Measurements from ENCODE around the gene ABCB6. TPM values are rescaled to one million over a fixed set of nuclear protein-coding genes. Genes with fewer than 3 reads are reported as not detected.

Gene ABCB6
- total RNA-seq, 2 donors from 2014 or later, result 2.6 to 6.6 TPM

DNA sequence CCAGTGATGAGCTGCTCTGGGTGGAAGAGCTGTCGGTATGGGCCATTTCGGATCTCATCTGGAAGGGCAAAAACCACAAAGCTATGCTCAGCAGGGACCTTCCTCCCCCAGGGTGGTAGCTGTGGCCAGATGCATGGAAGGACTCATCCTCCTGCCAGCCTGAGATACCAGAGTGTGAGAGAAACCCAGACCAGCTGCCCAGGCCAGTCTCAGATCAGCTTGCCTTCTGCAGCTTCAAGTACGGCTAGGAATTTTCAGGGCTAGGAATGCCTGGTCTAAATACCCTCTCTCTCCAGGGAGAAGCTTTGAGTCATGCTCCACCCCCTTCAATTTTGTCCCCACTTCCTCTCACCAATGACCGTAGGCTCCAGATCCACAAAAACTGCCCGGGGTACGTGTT, 32.9 kb upstream of the ABCB6 start:
- Mint-ChIP-seq H3K4me3 (peak overlapping the region; percentile 90), H3K4me1 (peaks cover 58% of the 10 kb centered on the region), H3K27ac (peak overlapping the region; percentile 96), H3K27me3 (no peaks in the 10 kb centered on the region), H3K36me3 (ENCODE audit: low read depth) (peaks cover 10% of the 10 kb centered on the region)
- DNase-seq (no peak), ATAC-seq (no peak)
- no peaks in the 10 kb centered on the region for H3K9me3 ChIP-seq (ENCODE audit: control insufficient read depth, low read length, poor library complexity, severe bottlenecking)

DNA sequence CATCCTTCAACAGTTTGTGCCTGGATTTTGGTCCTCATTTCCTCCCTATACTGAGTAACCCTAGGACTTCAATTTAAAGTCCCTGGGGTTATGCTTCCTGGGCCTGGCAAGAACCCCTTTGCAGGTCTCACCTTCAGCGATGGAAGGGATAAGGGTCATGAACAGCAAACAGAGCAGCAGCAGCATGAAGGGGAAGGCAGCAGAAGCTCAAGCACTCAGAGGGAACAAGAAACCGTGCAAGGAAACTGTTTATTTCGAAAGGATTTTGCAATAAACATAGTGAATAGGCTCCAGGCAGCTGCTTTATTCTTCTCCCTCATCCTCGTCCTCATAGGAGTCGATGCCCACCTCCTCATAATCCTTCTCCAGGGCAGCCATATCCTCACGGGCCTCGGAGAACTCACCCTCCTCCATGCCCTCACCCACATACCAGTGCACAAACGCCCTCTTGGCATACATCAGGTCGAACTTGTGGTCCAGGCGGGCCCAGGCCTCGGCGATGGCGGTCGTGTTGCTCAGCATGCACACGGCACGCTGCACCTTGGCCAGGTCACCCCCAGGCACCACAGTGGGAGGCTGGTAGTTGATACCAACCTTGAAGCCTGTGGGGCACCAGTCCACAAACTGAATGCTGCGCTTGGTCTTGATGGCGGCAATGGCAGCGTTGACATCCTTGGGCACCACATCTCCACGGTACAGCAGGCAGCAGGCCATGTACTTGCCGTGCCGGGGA, 31.5 kb upstream of the ABCB6 start:
- ATAC-seq (no peak), DNase-seq (no peak)
- H3K27me3 Mint-ChIP-seq, result no peaks in the 10 kb centered on the region
- peak overlapping the region; percentile 90 for H3K4me3 Mint-ChIP-seq
- H3K36me3 Mint-ChIP-seq (ENCODE audit: low read depth), result peaks cover 10% of the 10 kb centered on the region
- H3K27ac Mint-ChIP-seq, result peak overlapping the region; percentile 98
- H3K9me3 ChIP-seq (ENCODE audit: control insufficient read depth, low read length, poor library complexity, severe bottlenecking), result no peaks in the 10 kb centered on the region
- peaks cover 68% of the 10 kb centered on the region for H3K4me1 Mint-ChIP-seq

DNA sequence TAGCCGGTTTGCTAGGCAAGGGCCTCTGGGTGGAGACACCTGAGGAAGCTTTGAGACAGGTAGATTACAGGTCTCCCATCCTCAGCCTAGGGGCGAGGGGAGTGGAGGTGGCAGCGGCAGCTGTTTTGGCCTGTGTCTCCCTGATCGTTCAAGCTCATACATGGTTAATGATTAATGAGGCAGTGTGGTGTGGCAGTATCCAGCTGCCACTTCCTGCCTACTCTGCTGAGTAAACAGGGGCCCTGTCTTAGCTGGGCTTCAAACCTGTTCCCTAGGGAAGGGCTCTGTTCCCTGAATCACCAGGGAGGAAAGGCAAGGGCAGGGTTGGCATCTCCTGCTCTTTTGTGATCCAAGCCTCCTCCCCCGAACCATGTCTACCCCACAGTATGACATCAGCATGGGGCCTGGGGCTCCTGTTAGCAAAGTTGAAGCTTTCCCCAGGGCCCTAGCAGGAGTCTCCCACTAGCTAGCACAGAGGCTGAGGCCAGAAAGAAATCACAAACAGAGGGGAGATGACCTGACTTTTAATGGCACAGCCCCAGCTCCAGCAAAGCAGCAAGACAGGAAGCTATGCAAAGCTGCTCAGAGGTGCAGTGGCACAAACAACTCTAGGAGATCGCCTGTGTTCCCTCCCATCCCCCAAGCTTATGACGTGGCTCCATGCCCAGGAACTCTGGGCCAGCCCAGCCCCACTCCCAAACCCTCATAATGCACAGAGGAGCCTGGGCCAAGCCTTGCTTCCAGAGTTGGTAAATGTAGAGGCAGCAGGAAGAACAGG, 30.6 kb upstream of the ABCB6 start:
- ATAC-seq, result peak; percentile 6
- Mint-ChIP-seq H3K27me3 (no peaks in the 10 kb centered on the region), H3K36me3 (ENCODE audit: low read depth) (peaks cover 7% of the 10 kb centered on the region), H3K27ac (peak overlapping the region; percentile 98), H3K4me3 (peak overlapping the region; percentile 90), H3K4me1 (peaks cover 69% of the 10 kb centered on the region)
- DNase-seq, result peak in 1 of 3 donors; percentile 25
- H3K9me3 ChIP-seq (ENCODE audit: control insufficient read depth, low read length, poor library complexity, severe bottlenecking), result no peaks in the 10 kb centered on the region

DNA sequence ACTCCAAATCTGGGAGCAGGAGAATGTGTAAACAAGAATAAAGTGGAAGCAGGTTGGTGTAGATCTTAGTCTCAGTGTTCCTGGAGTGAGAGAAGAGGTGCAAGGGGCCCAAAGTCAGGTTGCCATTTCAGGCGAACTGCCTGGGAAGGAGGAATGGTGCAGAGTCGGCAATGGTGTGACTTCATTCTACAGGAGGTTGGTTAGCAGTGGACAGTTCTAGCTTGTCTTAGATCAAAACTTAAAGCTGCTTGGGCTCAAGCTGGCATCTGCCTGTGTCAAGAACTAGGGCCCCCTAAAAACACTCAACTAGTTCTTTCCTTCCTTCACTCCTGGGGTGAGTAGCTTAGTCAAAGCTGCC, 30.1 kb upstream of the ABCB6 start:
- Mint-ChIP-seq H3K4me1 (peaks cover 69% of the 10 kb centered on the region), H3K4me3 (peak overlapping the region; percentile 90), H3K27me3 (no peaks in the 10 kb centered on the region), H3K36me3 (ENCODE audit: low read depth) (peaks cover 7% of the 10 kb centered on the region), H3K27ac (peak overlapping the region; percentile 98)
- no peak for ATAC-seq
- no peaks in the 10 kb centered on the region for H3K9me3 ChIP-seq (ENCODE audit: control insufficient read depth, low read length, poor library complexity, severe bottlenecking)
- no peak for DNase-seq

DNA sequence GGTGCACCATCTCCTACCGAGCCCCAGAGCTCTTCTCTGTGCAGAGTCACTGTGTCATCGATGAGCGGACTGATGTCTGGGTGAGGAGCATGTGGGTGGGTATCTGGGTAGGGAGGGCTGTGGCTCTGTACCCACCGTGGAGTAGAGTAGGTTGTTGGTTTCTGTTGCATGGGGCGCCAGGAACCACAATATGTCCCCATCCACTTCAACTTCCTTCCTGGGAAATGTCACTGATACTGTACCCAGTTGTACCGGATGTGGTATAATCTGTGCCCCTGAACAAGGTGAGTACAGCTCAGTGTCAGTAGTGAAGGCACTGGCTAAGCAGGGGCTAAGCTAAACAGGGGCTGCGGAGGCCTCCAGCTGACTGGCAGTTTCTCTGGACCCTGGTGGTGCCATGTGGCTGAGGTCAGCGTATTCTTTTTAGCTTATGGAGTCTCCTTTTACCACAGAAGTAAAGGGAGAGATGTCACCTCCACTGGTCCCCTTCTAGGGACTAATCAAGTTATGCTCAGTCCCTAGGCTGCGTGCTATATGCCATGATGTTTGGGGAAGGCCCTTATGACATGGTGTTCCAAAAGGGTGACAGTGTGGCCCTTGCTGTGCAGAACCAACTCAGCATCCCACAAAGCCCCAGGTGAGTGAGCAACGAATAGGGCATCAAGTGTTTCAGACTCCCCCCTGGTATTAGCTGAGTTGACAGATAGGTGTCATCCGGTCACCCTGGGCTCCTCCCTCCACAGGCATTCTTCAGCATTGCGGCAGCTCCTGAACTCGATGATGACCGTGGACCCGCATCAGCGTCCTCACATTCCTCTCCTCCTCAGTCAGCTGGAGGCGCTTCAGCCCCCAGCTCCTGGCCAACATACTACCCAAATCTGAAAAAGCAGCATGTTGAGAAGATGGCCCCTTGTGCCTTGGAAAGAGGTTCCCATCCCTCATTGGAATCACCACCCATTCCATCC, 29.2 kb upstream of the ABCB6 start:
- ATAC-seq (peak; percentile 75), DNase-seq (peak in 2 of 3 donors; percentile 24 to 54)
- Mint-ChIP-seq H3K4me3 (peak overlapping the region; percentile 90), H3K36me3 (ENCODE audit: low read depth) (peaks cover 6% of the 10 kb centered on the region), H3K27me3 (no peaks in the 10 kb centered on the region), H3K4me1 (peaks cover 69% of the 10 kb centered on the region), H3K27ac (peak overlapping the region; percentile 98)
- H3K9me3 ChIP-seq (ENCODE audit: control insufficient read depth, low read length, poor library complexity, severe bottlenecking), result no peaks in the 10 kb centered on the region

DNA sequence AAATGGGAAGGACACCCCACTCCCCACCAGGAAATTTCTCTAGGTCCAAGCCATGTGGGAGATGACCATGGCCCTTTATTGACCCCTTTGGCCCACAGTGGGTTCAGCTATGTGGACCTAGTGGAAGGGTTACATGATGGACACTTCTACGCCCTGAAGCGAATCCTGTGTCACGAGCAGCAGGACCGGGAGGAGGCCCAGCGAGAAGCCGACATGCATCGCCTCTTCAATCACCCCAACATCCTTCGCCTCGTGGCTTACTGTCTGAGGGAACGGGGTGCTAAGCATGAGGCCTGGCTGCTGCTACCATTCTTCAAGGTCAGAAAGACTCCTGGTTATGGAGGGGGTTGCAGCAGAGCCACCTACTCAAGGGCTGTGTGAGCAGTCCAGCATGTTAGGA, 27.8 kb upstream of the ABCB6 start:
- H3K27me3 Mint-ChIP-seq, result no peaks in the 10 kb centered on the region
- no peaks in the 10 kb centered on the region for H3K9me3 ChIP-seq (ENCODE audit: control insufficient read depth, low read length, poor library complexity, severe bottlenecking)
- peaks cover 5% of the 10 kb centered on the region for H3K36me3 Mint-ChIP-seq (ENCODE audit: low read depth)
- DNase-seq, result no peak
- H3K27ac Mint-ChIP-seq, result peak overlapping the region; percentile 98
- H3K4me1 Mint-ChIP-seq, result peaks cover 59% of the 10 kb centered on the region
- no peak for ATAC-seq
- peak overlapping the region; percentile 63 for H3K4me3 Mint-ChIP-seq

DNA sequence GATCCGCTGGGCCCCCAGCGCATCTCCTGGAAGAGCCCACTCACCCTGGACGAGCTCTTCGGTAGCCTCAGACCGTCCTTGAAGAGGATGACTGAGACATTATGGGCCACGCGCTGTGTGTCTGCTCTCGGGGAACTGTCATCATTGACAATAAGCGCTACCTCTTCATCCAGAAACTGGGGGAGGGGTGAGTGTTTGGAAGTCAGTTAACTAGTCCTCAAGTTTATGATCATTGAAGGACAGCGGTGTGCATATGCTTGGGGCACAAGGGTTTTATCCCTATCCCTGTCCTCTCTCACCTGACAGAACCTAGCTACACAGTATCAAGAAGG, 27.1 kb upstream of the ABCB6 start:
- H3K36me3 Mint-ChIP-seq (ENCODE audit: low read depth), result peaks cover 4% of the 10 kb centered on the region
- H3K4me3 Mint-ChIP-seq, result peak overlapping the region; percentile 93
- H3K27ac Mint-ChIP-seq, result peak overlapping the region; percentile 98
- no peak for ATAC-seq
- peaks cover 56% of the 10 kb centered on the region for H3K4me1 Mint-ChIP-seq
- H3K9me3 ChIP-seq (ENCODE audit: control insufficient read depth, low read length, poor library complexity, severe bottlenecking), result no peaks in the 10 kb centered on the region
- no peaks in the 10 kb centered on the region for H3K27me3 Mint-ChIP-seq
- no peak for DNase-seq

DNA sequence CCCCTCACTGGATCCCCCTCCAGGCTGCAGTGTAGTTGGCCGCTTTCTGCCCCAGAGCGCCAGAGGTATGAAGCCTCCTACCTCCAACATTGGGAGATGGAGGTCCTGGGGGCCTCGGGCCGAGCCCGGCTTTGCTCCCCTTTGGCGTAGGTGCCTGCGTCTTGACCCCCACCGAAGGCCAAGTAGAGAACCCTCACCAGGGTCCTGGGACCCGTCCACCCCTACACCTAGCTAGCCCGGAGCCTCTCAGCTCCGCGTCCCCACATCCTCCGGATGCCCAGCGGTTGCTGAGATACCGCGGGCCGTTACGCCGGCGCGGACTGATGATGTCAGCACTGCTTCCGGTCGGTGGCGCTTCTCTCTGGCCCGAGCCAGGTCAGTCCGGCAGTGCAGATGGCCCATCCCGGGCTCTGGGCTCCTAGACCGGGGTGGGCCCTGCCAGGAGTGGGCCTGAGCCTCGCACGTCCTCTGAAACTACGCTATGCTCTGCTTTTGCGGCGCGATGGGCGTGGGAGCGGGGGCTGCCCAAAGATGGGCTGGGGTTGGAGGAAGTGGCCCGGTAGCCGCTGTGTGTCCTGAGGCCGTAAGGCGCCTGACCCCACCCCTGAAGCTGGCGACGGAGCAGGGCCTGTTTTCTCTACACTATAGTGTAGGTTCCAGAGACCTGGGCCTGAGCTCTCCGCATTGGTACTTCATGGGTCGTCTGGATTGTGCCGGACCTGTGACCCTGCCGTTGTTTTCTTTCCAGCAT, 26.6 kb upstream of the ABCB6 start, which contains the start of the genes GLB1L and STK16:
GLB1L (minus strand) TSS at position 297 of the 751 bp plus-strand sequence. CDS start 1,871 bp downstream, outside the sequence.
STK16 (plus strand) TSS at position 332 of the 751 bp plus-strand sequence. CDS start 521 bp downstream, outside the sequence.
- Mint-ChIP-seq H3K4me1 (peaks cover 51% of the 10 kb centered on the region), H3K4me3 (peak within 1 kb of the TSS; percentile 93), H3K27me3 (no peaks in the 10 kb centered on the region), H3K27ac (peak within 1 kb of the TSS; percentile 98), H3K36me3 (ENCODE audit: low read depth) (peaks cover 2% of the 10 kb centered on the region)
- no peaks in the 10 kb centered on the region for H3K9me3 ChIP-seq (ENCODE audit: control insufficient read depth, low read length, poor library complexity, severe bottlenecking)
- DNase-seq, result peak; percentile 72 to 79 (median 74)
- ATAC-seq, result peak; percentile 72

DNA sequence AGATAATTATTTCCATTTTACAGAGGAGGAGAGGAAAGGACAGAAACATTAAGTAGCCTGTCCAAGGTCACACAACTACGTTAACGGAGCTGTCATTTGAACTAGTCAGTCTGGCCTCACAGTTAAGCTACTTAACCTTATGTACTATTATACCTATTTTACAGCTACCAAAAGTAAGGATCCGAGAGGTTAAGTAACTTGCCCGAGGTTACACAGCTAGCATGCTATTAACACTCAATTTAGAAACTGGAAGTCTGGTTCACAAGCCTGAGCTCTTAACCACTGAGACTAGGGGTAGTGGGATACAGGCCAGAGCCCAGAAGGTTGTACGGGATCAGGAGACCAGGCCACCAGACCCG, 26.0 kb upstream of the ABCB6 start:
- peak overlapping the region; percentile 93 for H3K4me3 Mint-ChIP-seq
- peaks cover 47% of the 10 kb centered on the region for H3K4me1 Mint-ChIP-seq
- no peak for DNase-seq
- ATAC-seq, result no peak
- no peaks in the 10 kb centered on the region for H3K27me3 Mint-ChIP-seq
- peaks cover 2% of the 10 kb centered on the region for H3K36me3 Mint-ChIP-seq (ENCODE audit: low read depth)
- no peaks in the 10 kb centered on the region for H3K9me3 ChIP-seq (ENCODE audit: control insufficient read depth, low read length, poor library complexity, severe bottlenecking)
- peak overlapping the region; percentile 98 for H3K27ac Mint-ChIP-seq

DNA sequence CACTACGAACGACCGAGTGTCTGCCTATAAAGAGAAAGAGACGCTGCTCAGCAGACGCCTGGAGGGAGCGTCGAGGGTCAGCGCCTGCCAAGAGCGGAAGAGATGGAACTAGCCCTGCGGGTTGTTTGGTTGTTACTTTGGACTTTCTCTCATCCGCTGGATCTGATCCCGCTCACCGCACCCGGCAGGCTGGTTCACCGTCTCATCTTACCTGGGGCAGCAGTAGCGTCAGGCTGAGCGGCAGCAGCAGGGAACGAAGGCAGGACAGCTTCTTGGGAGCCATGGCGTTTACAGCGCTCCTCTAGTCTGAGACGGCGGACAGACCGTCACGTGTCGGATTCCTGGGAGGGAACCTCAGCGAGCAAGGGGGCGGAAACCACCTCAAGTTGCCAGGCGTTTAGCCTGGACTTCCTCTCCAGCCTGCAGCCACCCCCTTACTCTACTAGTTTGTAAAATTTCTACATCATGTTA, 24.6 kb upstream of the ABCB6 start:
- H3K27ac Mint-ChIP-seq, result no peak overlapping the region
- H3K36me3 Mint-ChIP-seq (ENCODE audit: low read depth), result no peaks in the 10 kb centered on the region
- no peaks in the 10 kb centered on the region for H3K9me3 ChIP-seq (ENCODE audit: control insufficient read depth, low read length, poor library complexity, severe bottlenecking)
- peak overlapping the region; percentile 33 for H3K4me3 Mint-ChIP-seq
- no peak for ATAC-seq
- DNase-seq, result no peak
- H3K4me1 Mint-ChIP-seq, result peaks cover 38% of the 10 kb centered on the region
- no peaks in the 10 kb centered on the region for H3K27me3 Mint-ChIP-seq

DNA sequence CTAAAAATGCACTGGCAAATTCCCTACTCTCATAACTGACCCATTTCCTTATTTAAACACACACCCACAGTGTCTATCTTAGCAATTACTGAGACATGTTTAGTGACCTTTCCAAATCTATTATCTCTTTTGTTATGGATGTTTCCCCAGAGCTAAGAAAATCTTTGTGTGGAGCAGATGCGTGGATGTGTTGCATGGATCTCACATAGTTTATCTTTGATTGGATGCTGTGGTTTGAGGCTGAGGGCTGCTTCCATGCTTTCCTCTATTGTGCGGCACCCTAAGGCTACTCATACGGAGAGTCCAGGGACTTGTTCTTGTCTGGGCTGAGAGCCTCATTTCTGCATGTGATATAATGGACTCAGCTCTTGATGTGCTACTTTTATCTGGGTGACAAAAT, 15.6 kb upstream of the ABCB6 start:
- Mint-ChIP-seq H3K4me3 (no peak overlapping the region), H3K27me3 (no peaks in the 10 kb centered on the region), H3K4me1 (peaks cover 27% of the 10 kb centered on the region), H3K27ac (peak overlapping the region; percentile 14), H3K36me3 (ENCODE audit: low read depth) (peaks cover 19% of the 10 kb centered on the region)
- ATAC-seq, result no peak
- no peak for DNase-seq
- no peaks in the 10 kb centered on the region for H3K9me3 ChIP-seq (ENCODE audit: control insufficient read depth, low read length, poor library complexity, severe bottlenecking)

DNA sequence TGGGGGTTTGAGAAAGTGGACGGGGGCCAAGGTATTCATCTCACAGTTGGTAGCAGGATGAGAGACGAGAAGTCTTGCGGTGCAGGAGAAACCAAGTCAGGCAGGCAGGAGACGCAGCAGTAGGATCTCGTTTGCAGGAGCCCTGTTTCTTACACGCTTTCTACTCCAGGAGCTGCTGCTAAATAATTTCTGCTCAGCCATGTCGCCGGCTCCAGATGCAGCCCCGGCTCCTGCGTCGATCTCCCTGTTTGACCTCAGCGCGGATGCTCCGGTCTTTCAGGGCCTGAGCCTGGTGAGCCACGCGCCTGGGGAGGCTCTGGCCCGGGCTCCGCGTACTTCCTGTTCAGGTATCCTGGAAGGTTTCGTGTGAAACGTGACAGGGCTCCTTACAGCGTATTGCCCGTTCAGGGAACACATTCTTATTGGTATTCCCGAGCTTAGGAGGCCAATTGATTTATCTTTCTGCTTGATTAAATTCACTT, 11.3 kb upstream of the ABCB6 start:
- Mint-ChIP-seq H3K36me3 (ENCODE audit: low read depth) (peaks cover 11% of the 10 kb centered on the region), H3K27me3 (no peaks in the 10 kb centered on the region), H3K4me1 (peaks cover 34% of the 10 kb centered on the region), H3K27ac (peak overlapping the region; percentile 97), H3K4me3 (peak overlapping the region; percentile 99)
- H3K9me3 ChIP-seq (ENCODE audit: control insufficient read depth, low read length, poor library complexity, severe bottlenecking), result no peaks in the 10 kb centered on the region
- ATAC-seq, result peak; percentile 4
- DNase-seq, result no peak

Measured in T-helper 17 cell (primary cell).